GM12878 (cell line): Measurements from ENCODE around the gene QSOX1.

ENCODE experiments used
- CREB1 ChIP-seq: IDR thresholded peaks from 2 replicates; pipeline ENCODE4 v1.6.1; 2012; ENCODE audit warnings: low read depth, mild to moderate bottlenecking, inconsistent platforms
- MEF2A ChIP-seq: IDR thresholded peaks from 2 replicates; pipeline ENCODE4 v1.6.1; 2011; ENCODE audit warnings: low read depth, mild to moderate bottlenecking, low read length, moderate library complexity; ENCODE audit not compliant: insufficient read depth
- NR2C2 ChIP-seq: IDR thresholded peaks from 2 replicates; pipeline ENCODE4 v1.6.1; 2011; ENCODE audit warnings: borderline replicate concordance, low read depth; ENCODE audit not compliant: control insufficient read depth, insufficient read length
- RFX5 ChIP-seq: IDR thresholded peaks from 2 replicates; pipeline ENCODE4 v1.6.1; 2011; ENCODE audit warnings: low read depth, low read length, improper control_type of control experiment

GRCh38 chr1:180249725-180250498, 95.2 kb downstream of the QSOX1 start:
- no peak for TF ChIP-seq MEF2A
- TF ChIP-seq RFX5 = no peak
- no peak for TF ChIP-seq NR2C2
- no peak for TF ChIP-seq CREB1
